NCI-H2107 treated with DMSO at 0.1 percent for 48 hours (cell line): ENCODE measurements around the gene RNF187.
A peak's percentile ranks its signal among the peaks of the same experiment; 100 is the strongest.
"Not testable (repeated sequence)": the region's sequence is repeated elsewhere in the genome, so short reads cannot be mapped to it uniquely, and the experiment has no call there.

Experiments
- DNase-seq: peaks from one replicate; lab custom pipeline; 2025; ENCODE audit not compliant: unreplicated experiment; lab: John Stamatoyannopoulos, UW

RNF187 gene

DNA sequence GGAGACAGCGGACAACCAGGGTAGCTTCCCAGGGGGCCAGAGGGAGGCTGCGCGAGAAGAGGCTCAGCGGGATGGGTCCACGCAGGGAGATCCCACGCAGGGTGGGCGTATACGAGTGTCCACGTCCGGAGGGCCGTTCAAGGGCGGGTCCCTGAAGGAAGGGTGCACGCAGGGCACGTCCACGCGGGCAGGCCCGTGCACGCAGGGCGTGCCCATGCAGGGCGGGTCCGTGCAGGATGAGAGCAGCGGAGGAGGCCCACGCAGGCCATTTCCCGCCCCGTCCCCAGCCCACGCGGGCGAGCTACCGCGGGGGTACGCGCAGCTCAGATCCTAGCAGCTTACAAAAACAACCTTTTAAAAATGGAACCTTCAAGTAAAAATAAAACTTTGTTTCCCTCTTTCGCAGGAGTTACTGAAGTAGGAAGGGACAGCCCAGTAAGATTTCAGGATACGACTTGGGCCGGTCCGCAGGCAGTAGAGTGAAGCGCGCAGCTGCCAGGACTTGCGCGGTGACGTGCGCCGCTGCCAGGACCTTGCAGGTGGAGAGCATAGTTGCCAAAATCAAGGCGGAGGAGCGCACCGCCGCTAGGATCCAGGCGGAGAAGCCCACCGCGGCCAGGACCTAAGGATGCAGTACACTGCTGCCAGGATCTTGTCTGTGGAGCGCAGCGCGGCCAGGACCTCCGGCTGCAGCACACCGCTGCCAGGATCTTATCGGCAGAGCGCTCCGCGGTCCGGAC lies 416 bp upstream of the RNF187 start:
- peak; percentile 77 for DNase-seq

DNA sequence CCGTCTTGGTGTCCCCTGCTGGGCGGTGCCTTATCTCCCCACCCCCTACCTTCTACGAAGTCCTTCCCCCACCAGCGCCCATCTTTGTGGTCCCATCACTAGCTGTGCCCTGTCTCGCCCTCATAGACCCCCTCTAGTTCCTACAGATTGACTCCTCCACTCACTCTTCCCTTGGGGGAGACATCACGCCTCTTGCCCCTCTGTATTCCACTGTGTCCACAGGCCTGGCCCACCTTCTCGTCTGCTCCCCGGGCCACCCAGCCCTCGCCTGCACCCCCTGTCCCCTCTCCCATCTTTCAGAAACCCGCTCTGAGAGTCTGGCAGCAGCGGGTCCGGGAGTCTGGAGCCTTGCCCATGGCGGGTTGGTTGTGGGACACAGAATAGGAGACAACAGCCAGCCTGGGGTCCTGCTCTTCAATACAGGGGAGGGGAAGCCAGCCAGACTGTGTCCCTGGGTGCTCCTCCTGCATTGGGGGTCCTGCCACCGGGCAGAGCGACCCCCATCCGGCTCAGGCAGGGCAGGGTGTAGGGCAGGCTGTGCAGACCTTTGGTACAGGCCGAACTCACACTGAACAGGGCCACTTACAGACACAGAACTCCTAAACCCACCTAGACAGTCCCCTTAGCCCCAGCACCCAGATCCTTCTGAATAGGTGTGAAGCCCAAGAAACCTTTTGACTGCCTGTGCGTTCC lies 1.1 kb downstream of the RNF187 start:
- peak; percentile 7 for DNase-seq

DNA sequence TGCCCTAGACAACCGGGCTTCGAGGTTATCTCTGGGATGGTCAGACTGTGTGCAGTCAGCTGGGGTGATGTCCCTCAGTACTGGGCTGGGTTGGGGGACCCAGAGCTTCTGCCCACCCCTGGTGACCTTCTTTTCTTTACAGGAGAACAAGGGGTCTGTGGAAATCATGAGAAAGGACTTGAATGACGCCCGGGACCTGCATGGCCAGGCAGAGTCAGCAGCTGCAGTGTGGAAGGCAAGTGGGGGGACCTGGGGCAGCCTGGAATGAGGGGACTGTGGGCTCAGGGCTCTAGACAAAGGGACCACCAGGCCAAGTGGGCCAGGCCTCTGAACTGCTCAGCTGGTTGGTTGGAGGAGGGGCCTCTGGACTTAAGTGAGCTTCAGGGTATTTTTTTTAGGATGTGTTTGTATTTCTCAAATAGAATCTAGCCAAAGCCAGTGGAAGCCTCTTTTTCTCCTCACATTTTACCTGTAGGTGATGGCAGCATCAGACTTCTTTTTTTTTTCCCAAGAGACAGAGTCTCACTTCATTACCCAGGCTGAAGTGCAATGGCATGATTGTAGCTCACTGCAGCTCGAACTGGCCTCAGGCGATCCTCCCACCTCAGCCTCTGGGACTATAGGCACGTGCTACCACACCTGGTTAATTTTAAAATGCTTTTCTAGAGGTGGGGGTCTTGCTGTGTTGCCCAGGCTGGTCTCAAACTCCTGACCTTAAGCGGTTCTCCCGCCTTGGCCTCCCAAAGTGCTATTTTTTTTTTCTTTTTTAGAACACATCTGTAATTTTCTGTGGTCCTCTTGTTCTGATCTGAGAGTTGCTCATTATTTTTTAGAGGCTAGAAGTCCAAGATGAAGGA lies 1.9 kb downstream of the RNF187 start:
- DNase-seq, result peak; percentile 56

DNA sequence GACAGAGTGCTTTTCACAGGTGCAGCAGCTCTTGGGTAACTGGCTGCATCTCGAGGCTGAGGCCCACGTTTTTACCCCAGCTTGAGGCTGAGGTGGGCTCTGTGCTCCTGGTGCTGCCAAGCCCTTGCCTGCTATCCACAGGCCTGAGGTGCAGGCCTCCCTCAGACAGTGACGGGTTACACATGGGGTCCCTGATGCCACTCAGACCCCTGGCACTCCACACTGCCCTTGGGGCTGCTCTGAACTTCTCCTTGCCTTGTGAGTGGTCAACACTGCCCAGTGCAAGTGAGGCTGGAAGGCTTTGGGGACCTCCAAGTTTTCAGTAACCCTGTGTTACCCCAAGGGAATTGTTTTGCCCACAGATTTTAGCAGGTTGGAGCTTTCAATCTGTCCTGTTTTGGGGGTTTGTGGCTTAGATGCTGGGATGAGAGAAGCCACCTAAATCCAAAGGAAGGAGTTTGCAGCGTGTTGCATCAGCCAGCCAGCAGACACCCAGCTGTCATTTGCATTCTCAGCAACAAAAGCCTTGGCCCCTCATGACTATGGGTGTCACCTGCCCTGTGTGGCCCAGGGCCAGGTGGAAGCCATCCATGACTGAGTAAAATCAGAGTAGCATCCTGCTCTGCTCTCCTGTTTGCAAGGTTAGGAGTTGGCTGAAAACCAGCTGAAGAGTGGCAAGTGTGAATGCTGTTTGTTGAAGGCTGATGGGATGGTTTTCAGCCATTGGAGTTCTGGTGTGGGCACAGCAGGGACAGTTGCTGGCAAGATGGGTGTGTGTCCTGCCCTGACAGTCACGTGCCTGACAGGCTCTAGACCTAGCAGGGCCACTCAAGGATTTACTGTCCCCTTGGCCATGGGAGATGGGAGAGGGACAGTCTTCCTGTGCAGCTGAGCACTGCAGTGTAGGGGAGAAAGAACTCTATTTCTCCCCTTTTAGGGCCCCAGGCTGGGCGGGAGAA lies 3.2 kb downstream of the RNF187 start:
- peak; percentile 98 for DNase-seq

DNA sequence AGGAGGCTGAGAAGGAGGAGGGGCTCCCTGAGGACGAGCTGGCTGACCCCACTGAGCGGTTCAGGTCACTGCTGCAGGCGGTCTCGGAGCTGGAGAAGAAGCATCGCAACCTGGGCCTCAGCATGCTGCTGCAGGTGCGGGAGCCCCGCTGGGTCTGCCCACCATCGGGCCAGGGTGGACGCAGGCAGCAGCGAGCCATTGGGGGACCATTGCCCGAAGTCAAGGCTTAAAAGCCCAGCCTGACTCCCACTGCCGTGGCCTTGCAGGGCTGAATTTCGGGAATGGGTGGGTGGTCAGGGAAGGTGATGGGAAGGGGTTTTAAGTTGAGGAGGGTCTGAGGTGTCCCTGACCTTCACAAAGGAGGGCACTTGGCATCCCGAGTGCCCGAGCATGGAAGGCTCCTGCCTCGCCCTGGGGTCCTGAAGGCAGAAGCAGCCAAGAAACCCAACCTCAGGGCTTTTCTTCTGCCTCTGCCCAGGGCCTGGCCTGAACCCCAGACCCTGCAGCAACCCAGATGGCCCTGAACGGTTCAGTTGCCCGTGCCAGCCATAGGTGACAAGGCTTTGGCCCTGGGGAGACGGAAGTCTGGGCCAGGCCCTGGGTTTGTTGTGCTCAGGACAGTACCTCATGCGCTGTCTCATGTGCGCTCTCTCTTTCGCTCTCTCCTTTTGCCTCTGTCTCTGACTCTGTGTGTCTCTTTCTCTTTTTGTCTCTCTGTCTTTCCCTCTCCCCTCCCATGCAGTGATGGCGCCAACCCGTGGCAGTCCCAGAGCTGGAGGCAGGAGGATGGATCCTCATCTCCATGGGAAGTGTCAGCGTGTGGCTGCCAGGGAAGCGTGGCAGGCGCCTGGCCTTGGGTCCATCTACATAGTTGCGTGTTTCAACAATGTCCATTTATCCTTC lies 6.2 kb downstream of the RNF187 start:
- no peak for DNase-seq

- DNase-seq, result no peak
These were observed 6.8 kb downstream of the RNF187 start for GRCh38 chr1:228494044-228494353.

GRCh38 chr1:228494391-228494790 lies 7.2 kb downstream of the RNF187 start:
- DNase-seq, result no peak

DNA sequence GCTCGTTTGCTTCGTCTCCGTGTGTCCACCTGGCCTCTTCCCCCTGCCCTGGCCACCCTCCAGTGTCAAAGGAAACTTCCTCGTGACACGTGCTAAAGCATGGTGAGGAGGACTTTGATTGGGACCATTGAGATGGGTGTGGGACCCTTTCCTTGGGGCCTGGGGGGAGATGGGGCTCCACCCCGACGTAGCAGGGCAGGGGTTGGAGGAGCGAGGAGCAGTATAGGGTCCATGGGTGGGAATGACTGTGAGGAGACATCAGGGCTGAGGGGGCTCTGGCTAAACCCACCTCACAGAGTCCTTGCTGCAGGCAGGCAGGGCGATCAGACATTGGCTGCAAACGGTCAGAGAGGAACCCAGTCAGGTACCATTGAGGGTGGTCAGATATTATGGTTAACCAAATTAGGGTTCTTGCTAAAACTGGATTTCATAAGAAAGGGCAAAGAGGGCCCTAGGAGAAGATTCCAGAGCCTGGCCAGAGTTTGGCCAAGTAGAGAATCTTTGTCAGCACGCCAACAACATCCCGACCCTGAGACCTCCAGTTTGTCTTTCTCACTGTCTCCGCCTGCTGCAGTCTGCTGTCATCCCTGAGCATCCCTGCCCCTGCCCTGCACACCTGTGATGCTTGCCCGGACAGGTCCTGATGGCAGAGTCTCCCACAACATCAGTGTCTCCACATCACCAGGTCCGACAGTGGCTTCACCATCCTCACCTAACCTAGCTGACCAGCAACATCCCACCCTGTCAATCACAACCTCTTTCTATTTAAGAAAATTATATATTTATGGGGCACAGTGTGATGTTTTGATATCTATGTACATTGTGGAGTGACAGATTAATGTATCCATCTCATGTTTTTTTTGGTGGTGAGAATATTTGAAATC lies 8.0 kb downstream of the RNF187 start:
- no peak for DNase-seq

DNA sequence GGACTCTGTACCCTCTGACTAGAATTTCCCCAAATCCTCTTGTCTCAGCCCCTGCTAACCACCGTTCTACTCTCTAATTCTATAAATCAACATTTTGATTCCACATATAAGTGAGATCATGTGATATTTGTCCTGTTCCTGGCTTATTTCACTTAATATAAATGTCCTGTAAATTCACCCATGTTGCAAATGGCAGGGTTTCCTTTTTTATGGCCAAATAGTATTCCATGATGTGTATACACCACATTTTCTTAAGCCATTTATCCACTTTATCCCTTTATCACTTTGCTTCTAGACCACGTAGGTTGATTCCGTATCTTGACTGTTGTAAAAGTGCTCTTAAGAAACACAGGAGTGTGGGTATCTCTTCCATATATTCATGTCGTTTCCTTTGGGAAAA lies 8.9 kb downstream of the RNF187 start:
- DNase-seq, result no peak

GRCh38 chr1:228496494-228496893 lies 9.3 kb downstream of the RNF187 start:
- no peak for DNase-seq

DNA sequence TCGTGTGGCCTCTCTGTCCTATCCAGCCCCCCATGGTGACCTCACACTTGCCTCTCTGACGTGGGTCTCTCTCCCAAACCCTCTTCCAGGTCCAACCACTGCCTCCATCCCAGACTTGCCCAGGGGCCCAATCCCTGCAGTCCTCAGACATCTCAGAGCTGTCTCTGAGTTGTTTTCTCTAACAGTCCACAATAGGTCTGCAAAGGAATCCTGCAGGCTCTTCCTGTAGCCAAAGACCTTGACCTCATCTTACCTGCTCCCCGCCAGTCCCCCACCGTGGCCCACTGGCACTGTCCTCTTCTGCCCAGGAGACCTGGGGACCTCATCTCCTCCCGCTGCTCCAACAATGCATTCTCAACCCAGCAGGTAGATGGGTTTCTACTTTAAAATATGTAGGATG lies 10.0 kb downstream of the RNF187 start:
- DNase-seq, result no peak

GRCh38 chr1:228497817-228498216 lies 10.6 kb downstream of the RNF187 start:
- no peak for DNase-seq

GRCh38 chr1:228500143-228500734 lies 13.1 kb downstream of the RNF187 start:
- DNase-seq, result no peak

DNA sequence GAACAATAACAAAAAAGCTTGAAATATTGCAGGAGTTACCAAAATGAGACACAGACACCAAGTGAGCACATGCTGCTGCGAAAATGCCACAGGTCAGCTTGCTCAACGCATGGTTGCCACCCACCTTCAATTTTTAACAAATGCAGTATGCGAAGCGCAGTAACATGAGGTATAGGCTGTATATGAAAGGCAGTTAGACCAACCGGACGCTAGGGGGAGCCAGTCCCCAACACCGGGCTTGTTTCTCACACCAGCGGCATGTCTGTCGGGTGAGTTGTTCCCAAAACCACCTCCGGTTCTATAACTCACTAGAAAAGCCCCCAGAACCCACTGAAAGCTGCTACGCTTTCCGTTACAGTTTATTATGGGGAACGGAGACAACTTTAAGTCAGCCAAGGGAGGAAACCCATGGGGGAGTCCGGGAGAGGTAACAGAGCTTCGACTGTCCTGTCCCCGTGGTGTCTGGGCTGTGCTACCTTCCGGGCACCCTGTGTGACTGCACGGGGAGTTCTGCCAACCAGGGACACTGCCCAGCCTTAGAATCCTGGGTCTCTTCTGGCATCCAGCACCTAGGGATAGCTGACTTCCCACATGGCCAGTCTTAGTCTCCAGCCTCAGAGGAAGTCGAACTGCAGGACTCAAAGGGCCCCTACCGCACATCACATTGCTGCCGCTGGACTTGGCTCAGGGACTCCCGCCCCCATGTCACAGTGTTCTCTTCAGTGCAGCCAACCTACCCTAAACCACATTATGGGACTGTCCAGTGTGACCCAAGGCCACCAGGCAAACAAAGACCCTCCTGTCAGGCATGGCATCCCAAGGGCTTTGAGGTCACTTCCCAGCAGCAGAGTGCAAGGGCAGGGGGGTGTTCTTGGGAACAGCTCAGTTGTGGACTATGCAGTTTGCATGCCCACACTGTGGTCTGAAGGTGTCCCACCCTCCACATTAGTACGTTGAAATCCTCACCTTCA lies 14.0 kb downstream of the RNF187 start:
- peak; percentile 76 for DNase-seq

DNA sequence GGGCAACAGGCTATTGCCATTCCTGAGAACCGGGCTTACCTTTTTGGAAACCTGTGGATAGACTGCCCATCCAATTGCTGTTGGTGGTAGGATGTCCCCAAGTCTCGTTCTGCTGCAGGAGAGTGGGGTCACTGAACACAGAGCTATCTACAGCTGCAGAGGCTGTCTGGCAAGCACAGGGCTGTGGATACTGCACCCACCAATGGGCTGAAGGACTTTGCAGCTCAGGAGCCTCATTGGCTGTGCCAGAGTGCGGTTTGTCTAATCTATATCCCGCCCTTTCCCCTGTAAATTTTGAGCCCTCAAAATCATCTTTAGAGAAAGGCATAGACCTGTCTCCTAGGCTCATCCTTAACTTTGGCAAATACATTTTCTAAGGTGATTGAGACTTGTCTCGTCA lies 15.3 kb downstream of the RNF187 start:
- no peak for DNase-seq

- not testable (repeated sequence) for DNase-seq
These were observed 18.8 kb downstream of the RNF187 start for GRCh38 chr1:228505944-228506343.

GRCh38 chr1:228507961-228508652 lies 20.9 kb downstream of the RNF187 start:
- no peak for DNase-seq
